Left lobe of liver (tissue), 1 donor: ENCODE data around the gene EXOC3. TPM values are rescaled to one million over a fixed set of nuclear protein-coding genes. Genes with fewer than 3 reads are reported as not detected.

Experiments
- total RNA-seq: library from RNA; stranded (reverse); gene quantifications from one replicate; pipeline ENCODE4 v1.2.1, GENCODE V29; 2021
- donor health status: DM: no; HTN: yes; CAD: no.

The EXOC3 gene
- total RNA-seq, 1 donor from 2014 or later: 25.7 TPM

Other genes with a start within 250 kb of the EXOC3 start
- 3.1 TPM for gene CCDC127, start 225.0 kb upstream of the EXOC3 start, total RNA-seq
- 232 TPM for gene SDHA, start 224.9 kb upstream of the EXOC3 start, total RNA-seq
- 37.1 TPM for gene PDCD6, start 171.5 kb upstream of the EXOC3 start, total RNA-seq
- 0.81 TPM for gene AHRR, start 121.5 kb upstream of the EXOC3 start, total RNA-seq
- 0.81 TPM for gene SLC9A3, start 81.3 kb downstream of the EXOC3 start, total RNA-seq
- 4.7 TPM for gene CEP72, start 169.2 kb downstream of the EXOC3 start, total RNA-seq